ENCODE results near the gene CIB4. TPM values are rescaled to one million over a fixed set of nuclear protein-coding genes. Genes with fewer than 3 reads are reported as not detected.

Gene CIB4
- total and polyA plus RNA-seq, 2 of the 13 experiments (the other 11 are each of a cell fraction or from before 2014, with no cell fraction given): not detected

- no peak for TF ChIP-seq FOXO1 (CRISPR knock-in tag; IDR thresholded peaks at IDR 0.05)
Observed at GRCh38 chr2:26535663-26536275, 105.4 kb downstream of the CIB4 start (continued).

DNA sequence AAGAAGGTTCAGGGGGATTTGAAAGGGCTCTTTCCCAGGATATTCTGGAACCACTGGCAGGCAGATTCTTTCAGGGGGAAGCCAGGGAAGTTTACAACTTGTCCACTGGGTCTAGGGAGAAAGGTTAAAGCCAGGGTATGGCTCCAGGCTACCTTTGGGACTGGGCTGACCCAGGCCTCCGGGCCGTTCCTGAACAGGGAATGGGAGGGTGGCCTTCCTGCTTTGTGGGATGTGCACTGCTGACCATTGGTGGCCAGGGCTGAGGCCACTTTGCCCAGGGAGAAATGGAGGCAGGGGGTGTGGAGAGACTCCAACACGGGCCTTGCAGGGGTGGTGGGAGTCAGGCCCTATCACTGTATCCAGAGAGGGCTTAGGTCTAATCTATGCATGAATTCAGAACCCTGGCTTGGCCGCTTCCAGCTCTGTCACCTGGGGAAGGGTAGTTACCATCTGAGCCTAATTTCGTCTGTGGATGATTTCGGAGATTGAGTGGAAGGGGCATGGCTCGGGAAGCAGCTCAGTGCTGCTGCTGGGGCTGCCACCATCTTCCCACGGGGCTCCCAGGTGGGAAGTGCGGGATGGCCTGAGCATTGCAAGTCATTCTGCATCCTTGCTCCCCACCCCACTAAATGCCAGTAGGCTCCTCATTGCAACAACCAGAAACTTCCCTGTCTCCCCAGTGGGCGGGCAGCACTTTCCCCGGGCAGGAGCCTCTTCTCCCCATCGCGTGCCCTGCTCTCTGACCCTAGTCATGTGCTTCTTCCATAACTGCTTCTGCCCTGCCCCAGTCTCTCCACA, 106.1 kb downstream of the CIB4 start:
- 36% methylated on average over 9 of the region's 13 CpGs for WGBS (ENCODE audit: low lambda C conversion rate)
- H3K4me1 ChIP-seq (ENCODE audit: insufficient read depth, low read length): no peaks in the 10 kb centered on the region
- in situ Hi-C loops (cut with HindIII; ENCODE audit: extremely low pct_ligation_motif_present, low pct_unique_long_range_greater_than_20kb): no loop called here
- ChIA-PET POLR2A (no interaction called here), CTCF (ENCODE audit: low intra/inter-chr PET ratio, low total read pairs) (no interaction called here)
- H3K27ac ChIP-seq (ENCODE audit: extremely low read length, insufficient read depth, low read length): no peak overlapping the region
- ATAC-seq (no peak), DNase-seq (ENCODE audit: low spot score) (no peak), FAIRE-seq (no peak)
- no peak overlapping the region for H3K9ac ChIP-seq (ENCODE audit: insufficient read depth, low read depth, low read length)
- no peaks in the 10 kb centered on the region for H3K36me3 ChIP-seq (replicated peaks in 1 of 2; ENCODE audit: control insufficient read depth in 1 of 2, insufficient read depth in 2 of 2, low read length in 2 of 2)
- H3K4me3 ChIP-seq (replicated peaks in 1 of 3; ENCODE audit: insufficient read depth in 1 of 3, low read depth in 2 of 3, low read length in 3 of 3): no peak overlapping the region
- peaks cover 22 to 80% of the 10 kb centered on the region in 2 experiments; a peak in 4 of 5 replicates for H3K27me3 ChIP-seq (ENCODE audit: control insufficient read depth in 1 of 2, insufficient read depth in 2 of 2, low read length in 2 of 2)
- no TSS peak for BruUV-seq (replicated peaks)
- TF ChIP-seq, protein P1, sequence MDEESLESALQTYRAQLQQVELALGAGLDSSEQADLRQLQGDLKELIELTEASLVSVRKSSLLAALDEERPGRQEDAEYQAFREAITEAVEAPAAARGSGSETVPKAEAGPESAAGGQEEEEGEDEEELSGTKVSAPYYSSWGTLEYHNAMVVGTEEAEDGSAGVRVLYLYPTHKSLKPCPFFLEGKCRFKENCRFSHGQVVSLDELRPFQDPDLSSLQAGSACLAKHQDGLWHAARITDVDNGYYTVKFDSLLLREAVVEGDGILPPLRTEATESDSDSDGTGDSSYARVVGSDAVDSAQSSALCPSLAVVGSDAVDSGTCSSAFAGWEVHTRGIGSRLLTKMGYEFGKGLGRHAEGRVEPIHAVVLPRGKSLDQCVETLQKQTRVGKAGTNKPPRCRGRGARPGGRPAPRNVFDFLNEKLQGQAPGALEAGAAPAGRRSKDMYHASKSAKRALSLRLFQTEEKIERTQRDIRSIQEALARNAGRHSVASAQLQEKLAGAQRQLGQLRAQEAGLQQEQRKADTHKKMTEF (CRISPR knock-in tag; IDR thresholded peaks at IDR 0.05): no peak
- no peak for TF ChIP-seq ZC3H4 (CRISPR knock-in tag; IDR thresholded peaks at IDR 0.05; ENCODE audit: borderline replicate concordance)
- TF ChIP-seq FOXP4 (CRISPR knock-in tag; IDR thresholded peaks at IDR 0.05): no peak
- no peak for TF ChIP-seq KLF9 (CRISPR knock-in tag; IDR thresholded peaks at IDR 0.05; ENCODE audit: low read depth)
- TF ChIP-seq, protein P2, sequence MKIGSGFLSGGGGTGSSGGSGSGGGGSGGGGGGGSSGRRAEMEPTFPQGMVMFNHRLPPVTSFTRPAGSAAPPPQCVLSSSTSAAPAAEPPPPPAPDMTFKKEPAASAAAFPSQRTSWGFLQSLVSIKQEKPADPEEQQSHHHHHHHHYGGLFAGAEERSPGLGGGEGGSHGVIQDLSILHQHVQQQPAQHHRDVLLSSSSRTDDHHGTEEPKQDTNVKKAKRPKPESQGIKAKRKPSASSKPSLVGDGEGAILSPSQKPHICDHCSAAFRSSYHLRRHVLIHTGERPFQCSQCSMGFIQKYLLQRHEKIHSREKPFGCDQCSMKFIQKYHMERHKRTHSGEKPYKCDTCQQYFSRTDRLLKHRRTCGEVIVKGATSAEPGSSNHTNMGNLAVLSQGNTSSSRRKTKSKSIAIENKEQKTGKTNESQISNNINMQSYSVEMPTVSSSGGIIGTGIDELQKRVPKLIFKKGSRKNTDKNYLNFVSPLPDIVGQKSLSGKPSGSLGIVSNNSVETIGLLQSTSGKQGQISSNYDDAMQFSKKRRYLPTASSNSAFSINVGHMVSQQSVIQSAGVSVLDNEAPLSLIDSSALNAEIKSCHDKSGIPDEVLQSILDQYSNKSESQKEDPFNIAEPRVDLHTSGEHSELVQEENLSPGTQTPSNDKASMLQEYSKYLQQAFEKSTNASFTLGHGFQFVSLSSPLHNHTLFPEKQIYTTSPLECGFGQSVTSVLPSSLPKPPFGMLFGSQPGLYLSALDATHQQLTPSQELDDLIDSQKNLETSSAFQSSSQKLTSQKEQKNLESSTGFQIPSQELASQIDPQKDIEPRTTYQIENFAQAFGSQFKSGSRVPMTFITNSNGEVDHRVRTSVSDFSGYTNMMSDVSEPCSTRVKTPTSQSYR (CRISPR knock-in tag; IDR thresholded peaks at IDR 0.05; ENCODE audit: borderline replicate concordance): no peak
- TF ChIP-seq HHEX (CRISPR knock-in tag; IDR thresholded peaks at IDR 0.05): no peak
- no peak for TF ChIP-seq ZNF569 (CRISPR knock-in tag; IDR thresholded peaks at IDR 0.05; ENCODE audit: borderline replicate concordance)
- no peak for TF ChIP-seq TARDBP (CRISPR knock-in tag; IDR thresholded peaks at IDR 0.05)
- no peak for TF ChIP-seq FOXA1 (IDR thresholded peaks at IDR 0.05)
- no peak for TF ChIP-seq FOXA1 (CRISPR knock-in tag; IDR thresholded peaks at IDR 0.05)
- no peak for TF ChIP-seq ZNF761 (CRISPR knock-in tag; conservative IDR thresholded peaks at IDR 0.05)
- no peak for TF ChIP-seq NCOA1 (CRISPR knock-in tag; IDR thresholded peaks at IDR 0.05)
- no peak for TF ChIP-seq ZNF205 (CRISPR knock-in tag; IDR thresholded peaks at IDR 0.05)
- TF ChIP-seq SRSF4 (IDR thresholded peaks at IDR 0.05; ENCODE audit: low read depth, low read length, poor library complexity, severe bottlenecking): no peak
- TF ChIP-seq EEA1 (CRISPR knock-in tag; IDR thresholded peaks at IDR 0.05; ENCODE audit: borderline replicate concordance): no peak
- TF ChIP-seq STAG1 (CRISPR knock-in tag; IDR thresholded peaks at IDR 0.05): no peak
- H3K9me3 ChIP-seq (ENCODE audit: low read length): no peaks in the 10 kb centered on the region
- no peak overlapping the region for H3K4me2 ChIP-seq (ENCODE audit: low read depth, low read length)
- no peak overlapping the region for H2AFZ ChIP-seq (ENCODE audit: low read length)
- H3K79me2 ChIP-seq (ENCODE audit: insufficient read depth, low read length): no peaks in the 10 kb centered on the region
- intact Hi-C loops (cut with micrococcal nuclease; ENCODE audit: unreplicated experiment): no loop called here
- no peaks in the 10 kb centered on the region; the same call in 1 of the 2 replicates for H4K20me1 ChIP-seq (ENCODE audit: insufficient read depth, low read length)

All from HepG2 (cell line).